ENCODE data around the gene SFRP5. TPM values are rescaled to one million over a fixed set of nuclear protein-coding genes. Genes with fewer than 3 reads are reported as not detected.

The SFRP5 gene
- total and polyA plus RNA-seq, 2 donors (not counting 1 experiment from before 2014, with no cell fraction given), result not detected

GRCh38 chr10:97723001-97723400, 48.8 kb downstream of the SFRP5 start:
- CTCF ChIA-PET, result interaction anchor here (0.9 to 5.1 kb wide), 3 partner anchors 9 to 45 kb away, joined by 5 to 30 read pairs (median 5); partner anchors contain the start of genes AVPI1 and MARVELD1
- H3K27ac Mint-ChIP-seq, result no peak overlapping the region
- H3K9ac ChIP-seq (ENCODE audit: low read length), result no peak overlapping the region
- POLR2A ChIA-PET, result interaction anchor here (0.6 kb wide), 1 partner anchor 44 kb away, joined by 6 read pairs; no protein-coding TSS in a partner anchor
- H3K36me3 ChIP-seq (replicated peaks in 1 of 2; ENCODE audit: control extremely low read depth in 1 of 2, control insufficient read depth in 1 of 2, extremely low read depth in 1 of 2, insufficient read depth in 2 of 2, low read length in 1 of 2), result no peaks in the 10 kb centered on the region
- H3K27me3 ChIP-seq (replicated peaks in 1 of 4; ENCODE audit: control extremely low read depth in 1 of 4, control insufficient read depth in 3 of 4, insufficient read depth in 4 of 4, low read length in 3 of 4), result peaks cover 0 to 4% (median 0%) of the 10 kb centered on the region in 4 experiments
- TF ChIP-seq CTCF (IDR thresholded peaks at IDR 0.05), result no peak
- no peak for TF ChIP-seq EZH2 (IDR thresholded peaks at IDR 0.05; ENCODE audit: borderline replicate concordance, insufficient read depth, low read depth, low read length, poor library complexity, severe bottlenecking)
- H3K9me3 Mint-ChIP-seq (ENCODE audit: insufficient read depth), result no peaks in the 10 kb centered on the region
- H3K27me3 Mint-ChIP-seq, result peaks cover 8% of the 10 kb centered on the region
- no peak overlapping the region for H2AFZ ChIP-seq (ENCODE audit: insufficient read depth, low read depth, low read length, poor library complexity, severe bottlenecking)
- H3K79me2 ChIP-seq (ENCODE audit: control insufficient read depth, insufficient read depth, low read length), result no peaks in the 10 kb centered on the region
- no peak overlapping the region for H3K4me2 ChIP-seq (replicated peaks; ENCODE audit: low read depth, low read length, poor library complexity, severe bottlenecking)
- H3K4me1 ChIP-seq (ENCODE audit: control insufficient read depth in 2 of 2, insufficient read depth in 2 of 2, low read length in 2 of 2), result no peaks in the 10 kb centered on the region
- H3K4me3 ChIP-seq (ENCODE audit: control extremely low read depth in 1 of 5, extremely low read depth in 1 of 5, insufficient read depth in 1 of 5, low read depth in 2 of 5, low read length in 4 of 5), result no peak overlapping the region
- H3K27ac ChIP-seq (ENCODE audit: low read length in 2 of 2), result no peak overlapping the region
- H3K4me1 Mint-ChIP-seq, result no peaks in the 10 kb centered on the region
- no peaks in the 10 kb centered on the region for H4K20me1 ChIP-seq (ENCODE audit: control insufficient read depth, insufficient read depth, low read length, poor library complexity, severe bottlenecking)
- no peak overlapping the region for H3K4me3 Mint-ChIP-seq
- DNase-seq (no peak), ATAC-seq (ENCODE audit: low read depth) (no peak)
- H3K9me3 ChIP-seq (ENCODE audit: control extremely low read depth in 1 of 3, control insufficient read depth in 2 of 3, insufficient read depth in 1 of 3, low read length in 2 of 3), result no peaks in the 10 kb centered on the region
- WGBS (ENCODE audit: insufficient coverage), result 96% methylated on average over 2 of the region's 3 CpGs
- intact Hi-C loops (cut with micrococcal nuclease), result no loop called here

- Mint-ChIP-seq H3K4me3 (no peak overlapping the region), H3K27ac (no peak overlapping the region), H3K4me1 (no peaks in the 10 kb centered on the region), H3K27me3 (peaks cover 8% of the 10 kb centered on the region), H3K9me3 (ENCODE audit: insufficient read depth) (no peaks in the 10 kb centered on the region)
- ATAC-seq (ENCODE audit: low read depth) (no peak), DNase-seq (no peak)
- intact Hi-C loops (cut with micrococcal nuclease), result no loop called here
- ChIA-PET CTCF (interaction anchor here (0.8 to 5.1 kb wide), 2 partner anchors 8 to 44 kb away, joined by 5 to 30 read pairs; no protein-coding TSS in a partner anchor), POLR2A (no interaction called here)
- WGBS (ENCODE audit: insufficient coverage), result 87% methylated on average over 6 of the region's 12 CpGs
- H3K79me2 ChIP-seq (ENCODE audit: control insufficient read depth, insufficient read depth, low read length), result no peaks in the 10 kb centered on the region
- TF ChIP-seq EZH2 (IDR thresholded peaks at IDR 0.05; ENCODE audit: borderline replicate concordance, insufficient read depth, low read depth, low read length, poor library complexity, severe bottlenecking) (no peak), CTCF (IDR thresholded peaks at IDR 0.05) (no peak)
- no peak overlapping the region for H3K27ac ChIP-seq (ENCODE audit: low read length in 2 of 2)
- no peaks in the 10 kb centered on the region for H3K9me3 ChIP-seq (ENCODE audit: control extremely low read depth in 1 of 3, control insufficient read depth in 2 of 3, insufficient read depth in 1 of 3, low read length in 2 of 3)
- H3K27me3 ChIP-seq (replicated peaks in 1 of 4; ENCODE audit: control extremely low read depth in 1 of 4, control insufficient read depth in 3 of 4, insufficient read depth in 4 of 4, low read length in 3 of 4), result peaks cover 0 to 4% (median 0%) of the 10 kb centered on the region in 4 experiments
- no peaks in the 10 kb centered on the region for H4K20me1 ChIP-seq (ENCODE audit: control insufficient read depth, insufficient read depth, low read length, poor library complexity, severe bottlenecking)
- no peak overlapping the region for H3K9ac ChIP-seq (ENCODE audit: low read length)
- no peak overlapping the region for H2AFZ ChIP-seq (ENCODE audit: insufficient read depth, low read depth, low read length, poor library complexity, severe bottlenecking)
- no peaks in the 10 kb centered on the region for H3K4me1 ChIP-seq (ENCODE audit: control insufficient read depth in 2 of 2, insufficient read depth in 2 of 2, low read length in 2 of 2)
- no peak overlapping the region for H3K4me2 ChIP-seq (replicated peaks; ENCODE audit: low read depth, low read length, poor library complexity, severe bottlenecking)
- H3K4me3 ChIP-seq (ENCODE audit: control extremely low read depth in 1 of 5, extremely low read depth in 1 of 5, insufficient read depth in 1 of 5, low read depth in 2 of 5, low read length in 4 of 5), result no peak overlapping the region
- no peaks in the 10 kb centered on the region for H3K36me3 ChIP-seq (replicated peaks in 1 of 2; ENCODE audit: control extremely low read depth in 1 of 2, control insufficient read depth in 1 of 2, extremely low read depth in 1 of 2, insufficient read depth in 2 of 2, low read length in 1 of 2)
These were observed 49.7 kb downstream of the SFRP5 start for GRCh38 chr10:97721871-97722780.
